K562 (cell line): Measurements from ENCODE around the gene NDUFAF4. TPM values are rescaled to one million over a fixed set of nuclear protein-coding genes. Genes with fewer than 3 reads are reported as not detected.

ENCODE experiments used
- FOXK1 ChIP-seq: sonication (generic); formaldehyde crosslinking; IDR thresholded peaks from 2 replicates; pipeline ENCODE4 v1.8.0; 2022; ENCODE audit warnings: missing genetic modification reagents, mild to moderate bottlenecking, borderline replicate concordance
- KAT7 ChIP-seq: sonication (generic); formaldehyde crosslinking; IDR thresholded peaks from 2 replicates; pipeline ENCODE4 v1.8.0; 2022; ENCODE audit warnings: missing genetic modification reagents, mild to moderate bottlenecking, borderline replicate concordance
- NCOA2 ChIP-seq, 2 experiments: fragments of 450-650 bp; IDR thresholded peaks; 2 replicates each; pipeline ENCODE4 v1.6.1; 2018; ENCODE audit warnings: mild to moderate bottlenecking in 2 of 2, moderate library complexity in 1 of 2; ENCODE audit not compliant: partially characterized antibody in 2 of 2
- NR2C2 ChIP-seq, 2 experiments: fragments of 200-800 bp in 1 of 2; sonication (Bioruptor generic) in 1 of 2; sonication (generic) in 1 of 2; formaldehyde crosslinking in 1 of 2; IDR thresholded peaks; 2 replicates each; pipeline versions ENCODE4 v1.6.1 to v1.8.0; 2016 to 2022; ENCODE audit warnings: mild to moderate bottlenecking in 1 of 2, missing compliant biosample characterization in 1 of 2, missing genetic modification characterization in 1 of 2, missing genetic modification reagents in 1 of 2
- POLR2AphosphoS5 ChIP-seq: IDR thresholded peaks from 2 replicates; pipeline ENCODE4 v1.6.1; 2011; ENCODE audit warnings: mild to moderate bottlenecking, low read depth, low read length, moderate library complexity; ENCODE audit not compliant: control insufficient read depth, insufficient read depth
- RBM22 ChIP-seq: fragments of 200-400 bp; formaldehyde crosslinking; IDR thresholded peaks from 2 replicates; pipeline ENCODE4 v1.6.1; 2018; ENCODE audit warnings: low read length, low read depth; ENCODE audit not compliant: poor library complexity, severe bottlenecking
- RREB1 ChIP-seq: fragments of 250-450 bp; sonication (Bioruptor Pico); IDR thresholded peaks from 2 replicates; pipeline ENCODE4 v1.4.0; 2020
- TCF7L2 ChIP-seq: fragments of 150-350 bp; IDR thresholded peaks from 2 replicates; pipeline ENCODE4 v1.6.1; 2016; ENCODE audit warnings: low read depth, mild to moderate bottlenecking, low read length, moderate library complexity
- polyA plus RNA-seq, 8 experiments: library from polyadenylated mRNA; depleted of rRNA in 4 of 8; stranded (reverse) in 5 of 8; unstranded in 3 of 8; fragments of >200 nt; fragmentation: Nextera tagmentation in 2 of 8; fragmentation: Illumina TruSeq in 1 of 8; extraction: Ambion mirVana in 2 of 8; extraction: Trizol in 1 of 8; gene quantifications; 2 replicates each; pipeline versions ENCODE4 v1.2.1 to v1.2.3, GENCODE V29; 2011 to 2014; ENCODE audit warnings: inconsistent platforms in 1 of 8, missing spikeins in 1 of 8
- total RNA-seq, 7 experiments: library from RNA; depleted of rRNA in 6 of 7; stranded (reverse); fragments of >200 nt in 6 of 7; fragmentation: Illumina TruSeq in 2 of 7; extraction: Trizol in 2 of 7; gene quantifications; 2 replicates each; pipeline versions ENCODE4 v1.2.1 to v1.2.3, GENCODE V29; 2011 to 2021; ENCODE audit warnings: low replicate concordance in 1 of 7
- TF ChIP-seq, protein P1 (sequence below), 3 experiments: fragments of 200-800 bp in 1 of 3; fragments of 250-450 bp in 1 of 3; fragments of 450-650 bp in 1 of 3; sonication (Bioruptor Pico) in 1 of 3; sonication (Bioruptor generic) in 1 of 3; formaldehyde crosslinking in 1 of 3; IDR thresholded peaks; 2 replicates each; pipeline versions ENCODE4 v1.6.1 to v1.8.0; 2016 to 2022; ENCODE audit warnings: mild to moderate bottlenecking in 2 of 3, missing genetic modification characterization in 2 of 3, missing compliant biosample characterization in 1 of 3, moderate library complexity in 1 of 3
- TF ChIP-seq, protein P2 (sequence below), 2 experiments: fragments of 250-450 bp in 1 of 2; fragments of 450-650 bp in 1 of 2; sonication (Bioruptor Pico) in 1 of 2; IDR thresholded peaks; 2 replicates each; pipeline versions ENCODE4 v1.6.1 to v1.8.0; 2016 to 2021; ENCODE audit warnings: mild to moderate bottlenecking in 2 of 2, moderate library complexity in 2 of 2, missing compliant biosample characterization in 1 of 2, missing genetic modification characterization in 1 of 2
- TF ChIP-seq, protein P3 (sequence below): fragments of 250-450 bp; sonication (Bioruptor Pico); IDR thresholded peaks from 2 replicates; pipeline ENCODE4 v1.4.0; 2020; ENCODE audit warnings: mild to moderate bottlenecking

NDUFAF4 gene
- total and polyA plus RNA-seq, 9 of the 15 experiments (the other 6 are each of a cell fraction or from before 2014, with no cell fraction given), result 45.0 to 418 (median 136) TPM

GRCh38 chr6:96923871-96924493 is 26.3 kb upstream of the NDUFAF4 start (continued):
- TF ChIP-seq, protein P1, sequence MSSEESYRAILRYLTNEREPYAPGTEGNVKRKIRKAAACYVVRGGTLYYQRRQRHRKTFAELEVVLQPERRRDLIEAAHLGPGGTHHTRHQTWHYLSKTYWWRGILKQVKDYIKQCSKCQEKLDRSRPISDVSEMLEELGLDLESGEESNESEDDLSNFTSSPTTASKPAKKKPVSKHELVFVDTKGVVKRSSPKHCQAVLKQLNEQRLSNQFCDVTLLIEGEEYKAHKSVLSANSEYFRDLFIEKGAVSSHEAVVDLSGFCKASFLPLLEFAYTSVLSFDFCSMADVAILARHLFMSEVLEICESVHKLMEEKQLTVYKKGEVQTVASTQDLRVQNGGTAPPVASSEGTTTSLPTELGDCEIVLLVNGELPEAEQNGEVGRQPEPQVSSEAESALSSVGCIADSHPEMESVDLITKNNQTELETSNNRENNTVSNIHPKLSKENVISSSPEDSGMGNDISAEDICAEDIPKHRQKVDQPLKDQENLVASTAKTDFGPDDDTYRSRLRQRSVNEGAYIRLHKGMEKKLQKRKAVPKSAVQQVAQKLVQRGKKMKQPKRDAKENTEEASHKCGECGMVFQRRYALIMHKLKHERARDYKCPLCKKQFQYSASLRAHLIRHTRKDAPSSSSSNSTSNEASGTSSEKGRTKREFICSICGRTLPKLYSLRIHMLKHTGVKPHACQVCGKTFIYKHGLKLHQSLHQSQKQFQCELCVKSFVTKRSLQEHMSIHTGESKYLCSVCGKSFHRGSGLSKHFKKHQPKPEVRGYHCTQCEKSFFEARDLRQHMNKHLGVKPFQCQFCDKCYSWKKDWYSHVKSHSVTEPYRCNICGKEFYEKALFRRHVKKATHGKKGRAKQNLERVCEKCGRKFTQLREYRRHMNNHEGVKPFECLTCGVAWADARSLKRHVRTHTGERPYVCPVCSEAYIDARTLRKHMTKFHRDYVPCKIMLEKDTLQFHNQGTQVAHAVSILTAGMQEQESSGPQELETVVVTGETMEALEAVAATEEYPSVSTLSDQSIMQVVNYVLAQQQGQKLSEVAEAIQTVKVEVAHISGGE (CRISPR knock-in tag; IDR thresholded peaks at IDR 0.05), result peak in 1 of 3 experiments; percentile 51; a peak in 1 of 6 replicates
- TF ChIP-seq NCOA2 (IDR thresholded peaks at IDR 0.05; ENCODE audit: partially characterized antibody in 2 of 2) (no peak), FOXK1 (CRISPR knock-in tag) (no peak), POLR2AphosphoS5 (peak; percentile 60; the same call in 1 of the 2 replicates), RREB1 (no peak), TCF7L2 (no peak), KAT7 (CRISPR knock-in tag) (no peak), RBM22 (no peak), NR2C2 (CRISPR knock-in tag; IDR thresholded peaks at IDR 0.05) (no peak), NR2C2 (tag; IDR thresholded peaks at IDR 0.05) (peak; percentile 57)
- TF ChIP-seq, protein P2, sequence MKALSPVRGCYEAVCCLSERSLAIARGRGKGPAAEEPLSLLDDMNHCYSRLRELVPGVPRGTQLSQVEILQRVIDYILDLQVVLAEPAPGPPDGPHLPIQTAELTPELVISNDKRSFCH (CRISPR knock-in tag; IDR thresholded peaks at IDR 0.05), result no peak
- TF ChIP-seq, protein P2 (tag; IDR thresholded peaks at IDR 0.05), result no peak
- TF ChIP-seq, protein P3, sequence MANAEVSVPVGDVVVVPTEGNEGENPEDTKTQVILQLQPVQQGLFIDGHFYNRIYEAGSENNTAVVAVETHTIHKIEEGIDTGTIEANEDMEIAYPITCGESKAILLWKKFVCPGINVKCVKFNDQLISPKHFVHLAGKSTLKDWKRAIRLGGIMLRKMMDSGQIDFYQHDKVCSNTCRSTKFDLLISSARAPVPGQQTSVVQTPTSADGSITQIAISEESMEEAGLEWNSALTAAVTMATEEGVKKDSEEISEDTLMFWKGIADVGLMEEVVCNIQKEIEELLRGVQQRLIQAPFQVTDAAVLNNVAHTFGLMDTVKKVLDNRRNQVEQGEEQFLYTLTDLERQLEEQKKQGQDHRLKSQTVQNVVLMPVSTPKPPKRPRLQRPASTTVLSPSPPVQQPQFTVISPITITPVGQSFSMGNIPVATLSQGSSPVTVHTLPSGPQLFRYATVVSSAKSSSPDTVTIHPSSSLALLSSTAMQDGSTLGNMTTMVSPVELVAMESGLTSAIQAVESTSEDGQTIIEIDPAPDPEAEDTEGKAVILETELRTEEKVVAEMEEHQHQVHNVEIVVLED, result peak; percentile 50; the same call in 1 of the 2 replicates
